Measurements from ENCODE around the gene CXCR5. TPM values are rescaled to one million over a fixed set of nuclear protein-coding genes. Genes with fewer than 3 reads are reported as not detected.

The CXCR5 gene
- polyA plus RNA-seq, 1 donor (not counting 4 experiments of a cell fraction or from before 2014, with no cell fraction given): not detected

DNA sequence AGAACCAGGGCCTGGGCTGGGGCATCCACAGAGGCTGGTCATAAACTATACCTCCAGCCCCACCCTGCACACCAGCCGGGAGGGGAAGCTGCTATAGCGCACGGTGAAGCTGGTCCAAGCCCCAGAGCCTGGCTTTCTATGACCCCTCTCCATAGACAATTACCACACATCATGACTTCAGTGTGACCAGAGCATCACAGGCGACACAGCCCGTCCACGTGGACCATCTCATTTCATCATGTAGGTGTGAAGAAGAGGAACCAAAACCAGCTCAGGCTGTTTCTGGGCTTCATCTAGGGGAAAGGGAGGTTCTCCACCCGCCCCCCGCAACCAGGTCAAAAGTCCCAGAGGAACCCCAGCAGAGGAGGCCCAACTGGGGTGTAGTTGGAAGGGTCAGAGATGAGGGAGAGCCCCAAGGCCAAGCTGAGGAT is 3.0 kb downstream of the CXCR5 start:
- dilution Hi-C loops (cut with MboI; ENCODE audit: extremely low pct_ligation_motif_present, low sequenced_read_pairs): no loop called here
- H3K27ac ChIP-seq (ENCODE audit: control insufficient read depth, insufficient read depth, low read length): no peak overlapping the region

DNA sequence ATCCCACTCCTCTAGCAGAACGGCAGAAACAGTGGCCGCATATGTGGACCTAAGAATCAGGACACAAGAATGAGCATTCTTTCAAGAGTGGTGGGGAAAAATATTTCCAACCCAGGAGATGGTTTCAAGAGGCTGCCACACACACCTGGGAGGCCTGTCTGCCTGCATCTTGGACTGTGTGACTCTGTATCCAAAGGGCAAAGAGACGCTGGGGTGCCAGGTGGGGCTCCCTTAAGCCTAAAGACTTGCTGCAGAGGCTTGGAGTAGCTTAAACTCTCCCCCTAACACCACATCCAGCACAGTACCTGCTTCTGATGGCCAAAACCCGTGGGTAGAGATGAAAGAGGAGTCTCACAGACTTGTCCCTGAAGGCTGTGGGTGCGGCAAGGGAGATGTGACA is 3.5 kb downstream of the CXCR5 start:
- H2AFZ ChIP-seq (ENCODE audit: control insufficient read depth, low read length): no peak overlapping the region
- TF ChIP-seq, protein P1, sequence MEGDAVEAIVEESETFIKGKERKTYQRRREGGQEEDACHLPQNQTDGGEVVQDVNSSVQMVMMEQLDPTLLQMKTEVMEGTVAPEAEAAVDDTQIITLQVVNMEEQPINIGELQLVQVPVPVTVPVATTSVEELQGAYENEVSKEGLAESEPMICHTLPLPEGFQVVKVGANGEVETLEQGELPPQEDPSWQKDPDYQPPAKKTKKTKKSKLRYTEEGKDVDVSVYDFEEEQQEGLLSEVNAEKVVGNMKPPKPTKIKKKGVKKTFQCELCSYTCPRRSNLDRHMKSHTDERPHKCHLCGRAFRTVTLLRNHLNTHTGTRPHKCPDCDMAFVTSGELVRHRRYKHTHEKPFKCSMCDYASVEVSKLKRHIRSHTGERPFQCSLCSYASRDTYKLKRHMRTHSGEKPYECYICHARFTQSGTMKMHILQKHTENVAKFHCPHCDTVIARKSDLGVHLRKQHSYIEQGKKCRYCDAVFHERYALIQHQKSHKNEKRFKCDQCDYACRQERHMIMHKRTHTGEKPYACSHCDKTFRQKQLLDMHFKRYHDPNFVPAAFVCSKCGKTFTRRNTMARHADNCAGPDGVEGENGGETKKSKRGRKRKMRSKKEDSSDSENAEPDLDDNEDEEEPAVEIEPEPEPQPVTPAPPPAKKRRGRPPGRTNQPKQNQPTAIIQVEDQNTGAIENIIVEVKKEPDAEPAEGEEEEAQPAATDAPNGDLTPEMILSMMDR (optimal IDR thresholded peaks at IDR 0.05 in 1 of 3, IDR thresholded peaks at IDR 0.05 in 1 of 3, conservative IDR thresholded peaks at IDR 0.05 in 1 of 3; ENCODE audit: extremely low read depth in 1 of 3, insufficient read depth in 2 of 3, low read length in 3 of 3): no peak
- TF ChIP-seq EZH2 (IDR thresholded peaks at IDR 0.05; ENCODE audit: low read length): no peak
- DNase-seq (ENCODE audit: low read depth, low spot score) (no peak), FAIRE-seq (no peak)
- H3K9me1 ChIP-seq (ENCODE audit: control insufficient read depth, extremely low read depth, insufficient read depth, low read length): no peaks in the 10 kb centered on the region
- H3K4me2 ChIP-seq (ENCODE audit: control insufficient read depth, extremely low read depth, insufficient read depth, low read depth, low read length): no peak overlapping the region
- no peak overlapping the region for H3K27ac ChIP-seq (ENCODE audit: control insufficient read depth, insufficient read depth, low read length)
- no peaks in the 10 kb centered on the region for H4K20me1 ChIP-seq (ENCODE audit: control insufficient read depth, extremely low read depth, insufficient read depth, low read length)
- peaks cover 11% of the 10 kb centered on the region for H3K27me3 ChIP-seq (ENCODE audit: control insufficient read depth, extremely low read depth, insufficient read depth, low read length)
- no peak overlapping the region for H3K4me3 ChIP-seq (ENCODE audit: control insufficient read depth in 2 of 3, extremely low read depth in 1 of 3, insufficient read depth in 2 of 3, low read depth in 1 of 3, low read length in 3 of 3)
- no peak overlapping the region for H3K9ac ChIP-seq (ENCODE audit: control insufficient read depth, extremely low read depth, insufficient read depth, low read length)
- no peaks in the 10 kb centered on the region for H3K36me3 ChIP-seq (ENCODE audit: control insufficient read depth in 2 of 2, extremely low read depth in 1 of 2, insufficient read depth in 2 of 2, low read length in 2 of 2)
- no peaks in the 10 kb centered on the region for H3K79me2 ChIP-seq (ENCODE audit: control insufficient read depth, insufficient read depth, low read length)
- no peaks in the 10 kb centered on the region for H3K9me3 ChIP-seq (ENCODE audit: control insufficient read depth, low read depth, low read length)
- dilution Hi-C loops (cut with MboI; ENCODE audit: extremely low pct_ligation_motif_present, low sequenced_read_pairs): no loop called here
- peaks cover 14% of the 10 kb centered on the region for H3K4me1 ChIP-seq (ENCODE audit: control insufficient read depth, extremely low read depth, insufficient read depth, low read length)

More for the DNA sequence above, 3.0 kb downstream of the CXCR5 start:
- no peak for FAIRE-seq
- no peak overlapping the region for H2AFZ ChIP-seq (ENCODE audit: control insufficient read depth, low read length)
- DNase-seq (ENCODE audit: low read depth, low spot score): no peak
- H3K9ac ChIP-seq (ENCODE audit: control insufficient read depth, extremely low read depth, insufficient read depth, low read length): no peak overlapping the region
- peaks cover 11% of the 10 kb centered on the region for H3K27me3 ChIP-seq (ENCODE audit: control insufficient read depth, extremely low read depth, insufficient read depth, low read length)
- TF ChIP-seq, protein P1 (optimal IDR thresholded peaks at IDR 0.05 in 1 of 3, IDR thresholded peaks at IDR 0.05 in 1 of 3, conservative IDR thresholded peaks at IDR 0.05 in 1 of 3; ENCODE audit: extremely low read depth in 1 of 3, insufficient read depth in 2 of 3, low read length in 3 of 3): no peak
- TF ChIP-seq EZH2 (IDR thresholded peaks at IDR 0.05; ENCODE audit: low read length): no peak
- H3K4me3 ChIP-seq (ENCODE audit: control insufficient read depth in 2 of 3, extremely low read depth in 1 of 3, insufficient read depth in 2 of 3, low read depth in 1 of 3, low read length in 3 of 3): no peak overlapping the region
- H3K9me3 ChIP-seq (ENCODE audit: control insufficient read depth, low read depth, low read length): no peaks in the 10 kb centered on the region
- no peak overlapping the region for H3K4me2 ChIP-seq (ENCODE audit: control insufficient read depth, extremely low read depth, insufficient read depth, low read depth, low read length)
- no peaks in the 10 kb centered on the region for H3K9me1 ChIP-seq (ENCODE audit: control insufficient read depth, extremely low read depth, insufficient read depth, low read length)
- peaks cover 14% of the 10 kb centered on the region for H3K4me1 ChIP-seq (ENCODE audit: control insufficient read depth, extremely low read depth, insufficient read depth, low read length)
- H4K20me1 ChIP-seq (ENCODE audit: control insufficient read depth, extremely low read depth, insufficient read depth, low read length): no peaks in the 10 kb centered on the region
- no peaks in the 10 kb centered on the region for H3K79me2 ChIP-seq (ENCODE audit: control insufficient read depth, insufficient read depth, low read length)
- H3K36me3 ChIP-seq (ENCODE audit: control insufficient read depth in 2 of 2, extremely low read depth in 1 of 2, insufficient read depth in 2 of 2, low read length in 2 of 2): no peaks in the 10 kb centered on the region

All from keratinocyte (primary cell).